Kasumi-1 (cell line): ENCODE results near the gene FLVCR2.
A peak's percentile ranks its signal among the peaks of the same experiment; 100 is the strongest.
"Not testable (repeated sequence)": the region's sequence is repeated elsewhere in the genome, so short reads cannot be mapped to it uniquely, and the experiment has no call there.

Experiments used
- DNase-seq, 2 experiments: peaks; one replicate each; lab custom pipeline; 2025; lab: John Stamatoyannopoulos, UW

FLVCR2 gene

GRCh38 chr14:75662966-75663365 is 84.5 kb downstream of the FLVCR2 start:
- no peak for DNase-seq

DNA sequence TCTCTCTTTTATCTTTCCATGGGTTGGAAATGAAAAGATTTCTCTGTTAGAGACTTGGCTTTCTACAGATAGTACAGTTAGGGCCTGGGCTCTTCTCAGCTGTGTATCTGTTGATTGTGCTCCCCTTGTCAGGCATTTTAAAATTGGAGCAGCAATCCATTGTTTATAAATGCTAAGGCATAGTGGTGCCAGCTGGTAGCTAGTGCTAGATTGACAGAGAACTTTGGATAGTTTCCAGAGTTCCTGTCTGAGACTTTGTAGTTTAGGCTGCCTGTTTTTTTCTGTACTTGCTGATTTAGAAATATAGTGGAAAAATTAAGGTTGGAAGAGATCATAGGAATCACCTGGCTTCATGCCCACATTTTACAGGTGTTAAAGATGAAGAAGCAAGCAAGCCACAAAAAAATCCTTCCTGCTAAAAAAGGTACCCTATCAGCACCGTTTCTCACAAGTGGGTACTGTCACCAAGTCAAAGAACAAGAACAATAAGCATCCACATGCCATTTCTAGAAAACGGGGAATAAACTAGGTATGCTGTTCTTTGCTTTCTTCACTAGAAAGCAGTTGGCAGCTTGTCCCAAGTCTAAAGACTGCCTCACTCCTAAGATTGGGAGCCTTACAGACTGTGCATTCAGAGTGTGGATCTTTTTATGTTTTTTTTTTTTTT is 88.8 kb downstream of the FLVCR2 start:
- no peak for DNase-seq

GRCh38 chr14:75672605-75673192 is 94.3 kb downstream of the FLVCR2 start:
- DNase-seq = no peak

DNA sequence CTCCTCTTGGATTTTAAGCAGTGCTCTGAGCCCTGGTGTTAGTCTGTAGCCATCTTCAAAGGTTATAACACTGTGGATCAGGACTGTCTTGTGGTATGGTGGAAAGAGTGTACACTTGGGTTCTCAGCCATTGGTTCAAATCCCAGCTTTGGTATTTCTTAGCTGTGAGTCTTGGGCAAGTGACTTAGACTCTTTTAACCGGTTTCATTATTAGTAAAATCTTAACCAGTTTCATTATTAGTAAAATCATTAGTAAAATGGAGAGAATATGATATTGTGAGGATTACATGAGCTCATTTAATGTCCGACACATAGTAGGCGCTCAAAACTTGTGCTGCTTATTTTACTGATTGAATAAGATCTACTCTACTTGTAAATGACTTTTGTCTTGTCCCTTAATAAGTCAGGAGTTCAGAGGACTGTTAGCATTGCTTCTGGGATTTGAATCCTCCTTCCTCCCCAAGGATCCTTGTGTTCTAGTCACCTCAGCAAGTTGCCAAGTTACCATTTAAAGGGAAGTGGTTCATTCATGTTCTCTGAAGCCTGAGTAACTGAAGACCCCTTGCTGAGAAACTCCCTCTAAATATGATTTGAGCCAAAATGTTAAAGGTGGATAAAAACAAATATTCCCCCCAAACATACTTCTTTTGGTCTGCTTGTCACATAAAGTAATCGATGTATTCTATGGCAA is 95.1 kb downstream of the FLVCR2 start:
- DNase-seq = no peak

GRCh38 chr14:75675265-75675960 is 97.0 kb downstream of the FLVCR2 start:
- peak; percentile 35 to 43 for DNase-seq

DNA sequence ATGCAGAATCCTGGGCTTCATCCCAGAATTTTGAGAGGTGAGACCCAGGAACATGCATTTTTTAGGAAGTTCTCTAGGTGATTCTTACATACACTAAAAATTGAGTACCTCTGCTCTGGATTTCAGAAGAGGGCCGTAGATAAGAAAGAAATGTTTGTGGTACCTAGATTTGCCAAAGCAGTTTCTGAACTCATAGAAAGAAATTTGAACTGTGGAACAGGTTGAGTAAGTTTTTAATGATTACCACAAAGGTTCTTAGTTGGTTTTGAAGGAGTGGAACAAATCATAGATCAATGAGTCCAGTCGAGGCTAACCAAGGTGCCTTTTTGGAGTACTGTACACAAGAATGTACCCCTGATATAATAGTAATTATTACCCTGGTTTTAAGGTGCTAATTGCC is 107.5 kb downstream of the FLVCR2 start:
- no peak for DNase-seq

DNA sequence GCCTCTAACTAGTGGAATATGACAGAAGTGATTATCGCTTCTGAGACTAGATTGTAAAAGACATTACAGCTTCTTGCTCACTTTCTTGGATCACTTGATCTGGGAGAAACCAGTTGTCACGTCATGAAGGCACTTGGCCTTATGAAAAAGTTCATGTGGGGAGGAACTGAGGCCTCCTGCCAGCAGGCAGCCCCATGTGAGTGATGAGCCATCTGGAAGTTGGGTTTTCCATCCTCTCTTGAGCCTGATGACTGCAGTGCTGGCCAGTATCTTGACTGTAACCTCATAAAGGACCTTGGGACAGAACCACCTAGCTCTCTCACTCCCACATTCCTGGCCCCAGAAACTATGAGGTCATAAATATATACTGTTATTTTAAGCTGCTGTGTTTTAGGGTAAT is 110.6 kb downstream of the FLVCR2 start:
- DNase-seq = no peak

- DNase-seq = no peak
These were observed 111.6 kb downstream of the FLVCR2 start for GRCh38 chr14:75690010-75690409.

GRCh38 chr14:75695025-75695424 is 116.6 kb downstream of the FLVCR2 start:
- not testable (repeated sequence) for DNase-seq

DNA sequence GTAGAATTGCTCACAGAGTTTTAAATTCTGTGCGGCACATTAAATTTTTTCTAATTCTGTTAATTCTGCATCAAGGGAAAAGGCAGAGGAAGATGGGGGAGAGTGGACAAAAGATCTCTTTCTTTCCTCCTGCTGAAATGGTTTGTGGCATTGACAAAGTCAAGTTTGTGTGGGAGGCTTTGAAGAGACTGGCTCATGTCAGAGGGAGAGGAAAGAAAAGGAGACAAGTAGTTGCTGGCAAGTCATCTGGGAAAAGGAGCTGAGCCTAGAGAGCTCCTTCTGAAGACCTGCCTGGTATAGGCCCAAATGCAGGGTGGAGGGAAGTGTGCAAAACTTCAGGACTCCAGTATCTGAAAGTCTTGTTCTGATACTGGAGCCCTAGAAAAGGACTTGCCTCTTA is 119.0 kb downstream of the FLVCR2 start:
- DNase-seq = no peak
